Thyroid gland (tissue), 4 donors: ENCODE measurements around the gene DCAF16.

ENCODE experiments used
- POLR2A ChIP-seq, 2 donors: fragments of 450-650 bp; IDR thresholded peaks; one replicate each; pipeline ENCODE4 v1.6.1; 2017; ENCODE audit warnings: antibody characterized with exemption in 2 of 2, mild to moderate bottlenecking in 2 of 2, moderate library complexity in 1 of 2
- TF ChIP-seq, protein P1 (sequence below), 6 experiments: fragments of 200-600 bp in 3 of 6; fragments of 450-650 bp in 3 of 6; sonication (generic) in 3 of 6; IDR thresholded peaks; one replicate each; pipeline ENCODE4 v1.5.1; 2016 to 2019; ENCODE audit warnings: antibody characterized with exemption in 6 of 6, mild to moderate bottlenecking in 2 of 6, inconsistent platforms in 1 of 6, moderate library complexity in 1 of 6

DNA sequence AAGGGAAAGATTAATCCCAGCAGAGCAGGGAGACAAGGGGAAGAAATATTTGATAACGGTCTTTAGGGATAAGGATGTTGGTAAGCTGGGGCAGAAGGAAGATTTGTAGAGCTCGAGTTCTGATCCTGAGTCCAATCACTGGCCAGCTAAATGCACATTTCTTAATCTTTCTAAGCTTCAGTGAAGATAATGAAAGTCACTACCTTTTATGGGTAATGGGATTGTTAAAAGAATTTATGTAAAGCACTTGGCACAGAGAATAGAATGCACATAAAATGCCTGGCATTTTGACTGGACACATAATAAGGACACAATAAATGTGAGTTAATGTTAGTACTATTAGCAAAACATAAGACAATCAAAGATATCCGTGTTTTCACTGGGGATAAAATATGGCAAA is 43.5 kb upstream of the DCAF16 start:
- TF ChIP-seq, protein P1, sequence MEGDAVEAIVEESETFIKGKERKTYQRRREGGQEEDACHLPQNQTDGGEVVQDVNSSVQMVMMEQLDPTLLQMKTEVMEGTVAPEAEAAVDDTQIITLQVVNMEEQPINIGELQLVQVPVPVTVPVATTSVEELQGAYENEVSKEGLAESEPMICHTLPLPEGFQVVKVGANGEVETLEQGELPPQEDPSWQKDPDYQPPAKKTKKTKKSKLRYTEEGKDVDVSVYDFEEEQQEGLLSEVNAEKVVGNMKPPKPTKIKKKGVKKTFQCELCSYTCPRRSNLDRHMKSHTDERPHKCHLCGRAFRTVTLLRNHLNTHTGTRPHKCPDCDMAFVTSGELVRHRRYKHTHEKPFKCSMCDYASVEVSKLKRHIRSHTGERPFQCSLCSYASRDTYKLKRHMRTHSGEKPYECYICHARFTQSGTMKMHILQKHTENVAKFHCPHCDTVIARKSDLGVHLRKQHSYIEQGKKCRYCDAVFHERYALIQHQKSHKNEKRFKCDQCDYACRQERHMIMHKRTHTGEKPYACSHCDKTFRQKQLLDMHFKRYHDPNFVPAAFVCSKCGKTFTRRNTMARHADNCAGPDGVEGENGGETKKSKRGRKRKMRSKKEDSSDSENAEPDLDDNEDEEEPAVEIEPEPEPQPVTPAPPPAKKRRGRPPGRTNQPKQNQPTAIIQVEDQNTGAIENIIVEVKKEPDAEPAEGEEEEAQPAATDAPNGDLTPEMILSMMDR (IDR thresholded peaks at IDR 0.05), result no peak
- TF ChIP-seq POLR2A (IDR thresholded peaks at IDR 0.05), result no peak
